ENCODE data around the gene MXRA7.
"Not testable (repeated sequence)": the region's sequence is repeated elsewhere in the genome, so short reads cannot be mapped to it uniquely, and the experiment has no call there.

Gene MXRA7

GRCh38 chr17:76710863-76711611, at the start of gene MXRA7:
Gene MXRA7, minus strand, starts transcription at chr17:76710965. Its CDS starts 19 bp downstream, at chr17:76710946.
- Histone ChIP-seq H3K4me3 (ENCODE audit: low read depth, low read length) (peak within 1 kb of the TSS; percentile 86), H2AFZ (ENCODE audit: low read length, unreplicated experiment) (peak within 1 kb of the TSS; percentile 11), H3K27ac (ENCODE audit: low read depth, low read length) (peak within 1 kb of the TSS; percentile 85), H3K4me1 (ENCODE audit: control insufficient read depth, insufficient read depth, low read length, unreplicated experiment) (peaks cover 36% of the 10 kb centered on the region), H3K27me3 (ENCODE audit: insufficient read depth, low read length) (no peaks in the 10 kb centered on the region), H3K79me2 (ENCODE audit: control insufficient read depth, insufficient read depth, low read length, unreplicated experiment) (peaks cover 68% of the 10 kb centered on the region), H3K36me3 (ENCODE audit: insufficient read depth, low read length) (no peaks in the 10 kb centered on the region; the same call in 1 of the 2 replicates)

- peaks cover 18% of the 10 kb centered on the region for H3K36me3 ChIP-seq (ENCODE audit: insufficient read depth, low read length)
Measured at GRCh38 chr17:76758570-76758969, 47.8 kb upstream of the MXRA7 start.

GRCh38 chr17:76757256-76757655, 46.5 kb upstream of the MXRA7 start:
- no peaks in the 10 kb centered on the region for H3K27me3 ChIP-seq (ENCODE audit: insufficient read depth, low read length)
- no peak overlapping the region for H2AFZ ChIP-seq (ENCODE audit: low read length, unreplicated experiment)
- H3K79me2 ChIP-seq (ENCODE audit: control insufficient read depth, insufficient read depth, low read length, unreplicated experiment): no peaks in the 10 kb centered on the region
- no peak overlapping the region for H3K27ac ChIP-seq (ENCODE audit: low read depth, low read length)
- peaks cover 18% of the 10 kb centered on the region for H3K36me3 ChIP-seq (ENCODE audit: insufficient read depth, low read length)
- no peaks in the 10 kb centered on the region for H3K4me1 ChIP-seq (ENCODE audit: control insufficient read depth, insufficient read depth, low read length, unreplicated experiment)
- no peak overlapping the region for H3K4me3 ChIP-seq (ENCODE audit: low read depth, low read length)

More at GRCh38 chr17:76758570-76758969, 47.8 kb upstream of the MXRA7 start:
- Histone ChIP-seq H3K4me3 (ENCODE audit: low read depth, low read length) (no peak overlapping the region), H3K27ac (ENCODE audit: low read depth, low read length) (no peak overlapping the region), H3K4me1 (ENCODE audit: control insufficient read depth, insufficient read depth, low read length, unreplicated experiment) (no peaks in the 10 kb centered on the region), H2AFZ (ENCODE audit: low read length, unreplicated experiment) (no peak overlapping the region), H3K27me3 (ENCODE audit: insufficient read depth, low read length) (no peaks in the 10 kb centered on the region), H3K79me2 (ENCODE audit: control insufficient read depth, insufficient read depth, low read length, unreplicated experiment) (no peaks in the 10 kb centered on the region)

GRCh38 chr17:76755285-76755684, 44.5 kb upstream of the MXRA7 start:
- H3K36me3 ChIP-seq (ENCODE audit: insufficient read depth, low read length): peaks cover 18% of the 10 kb centered on the region
- H3K4me1 ChIP-seq (ENCODE audit: control insufficient read depth, insufficient read depth, low read length, unreplicated experiment): no peaks in the 10 kb centered on the region
- H3K27me3 ChIP-seq (ENCODE audit: insufficient read depth, low read length): no peaks in the 10 kb centered on the region
- no peak overlapping the region for H2AFZ ChIP-seq (ENCODE audit: low read length, unreplicated experiment)
- H3K79me2 ChIP-seq (ENCODE audit: control insufficient read depth, insufficient read depth, low read length, unreplicated experiment): no peaks in the 10 kb centered on the region
- no peak overlapping the region for H3K4me3 ChIP-seq (ENCODE audit: low read depth, low read length)
- H3K27ac ChIP-seq (ENCODE audit: low read depth, low read length): no peak overlapping the region

GRCh38 chr17:76753061-76753961, 42.5 kb upstream of the MXRA7 start:
- H3K27me3 ChIP-seq (ENCODE audit: insufficient read depth, low read length): no peaks in the 10 kb centered on the region
- no peak overlapping the region for H2AFZ ChIP-seq (ENCODE audit: low read length, unreplicated experiment)
- H3K4me3 ChIP-seq (ENCODE audit: low read depth, low read length): no peak overlapping the region
- H3K4me1 ChIP-seq (ENCODE audit: control insufficient read depth, insufficient read depth, low read length, unreplicated experiment): no peaks in the 10 kb centered on the region
- H3K27ac ChIP-seq (ENCODE audit: low read depth, low read length): no peak overlapping the region
- H3K79me2 ChIP-seq (ENCODE audit: control insufficient read depth, insufficient read depth, low read length, unreplicated experiment): no peaks in the 10 kb centered on the region
- peaks cover 15% of the 10 kb centered on the region for H3K36me3 ChIP-seq (ENCODE audit: insufficient read depth, low read length)

GRCh38 chr17:76752006-76752405, 41.2 kb upstream of the MXRA7 start:
- H3K36me3 ChIP-seq (ENCODE audit: insufficient read depth, low read length): peaks cover 9% of the 10 kb centered on the region; the same call in 1 of the 2 replicates
- no peak overlapping the region for H3K27ac ChIP-seq (ENCODE audit: low read depth, low read length)
- no peak overlapping the region for H2AFZ ChIP-seq (ENCODE audit: low read length, unreplicated experiment)

DNA sequence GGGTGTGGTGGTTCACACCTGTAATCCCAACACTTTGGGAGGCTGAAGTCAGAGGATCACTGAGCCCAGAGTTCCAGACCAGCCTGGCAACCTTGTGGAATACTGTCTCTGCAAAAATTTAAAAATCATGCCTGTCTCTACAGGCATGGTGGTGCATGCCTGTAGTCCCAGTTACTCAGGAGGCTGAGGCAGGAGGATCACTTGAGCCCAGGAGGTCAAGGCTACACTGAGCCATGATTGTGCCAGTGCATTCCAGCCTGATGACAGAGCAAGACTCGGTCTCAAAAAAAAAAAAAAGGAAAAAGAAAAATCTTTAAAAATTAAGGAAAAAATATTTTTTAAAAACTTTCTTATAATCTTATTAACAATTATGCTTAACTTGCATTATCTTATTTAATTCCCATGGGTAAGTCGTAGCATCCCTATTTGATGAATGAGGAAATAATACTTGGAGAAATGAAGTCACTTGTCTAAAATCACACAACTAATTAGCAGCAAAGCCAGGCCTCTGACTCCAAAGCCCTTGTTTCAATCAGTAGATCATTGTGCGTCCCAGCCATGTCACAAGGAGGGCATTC, 40.7 kb upstream of the MXRA7 start:
- no peaks in the 10 kb centered on the region for H3K4me1 ChIP-seq (ENCODE audit: control insufficient read depth, insufficient read depth, low read length, unreplicated experiment)
- peaks cover 10% of the 10 kb centered on the region; the same call in 1 of the 2 replicates for H3K36me3 ChIP-seq (ENCODE audit: insufficient read depth, low read length)
- no peak overlapping the region for H2AFZ ChIP-seq (ENCODE audit: low read length, unreplicated experiment)

More at GRCh38 chr17:76752006-76752405, 41.2 kb upstream of the MXRA7 start:
- Histone ChIP-seq H3K27me3 (ENCODE audit: insufficient read depth, low read length) (no peaks in the 10 kb centered on the region), H3K4me1 (ENCODE audit: control insufficient read depth, insufficient read depth, low read length, unreplicated experiment) (no peaks in the 10 kb centered on the region), H3K79me2 (ENCODE audit: control insufficient read depth, insufficient read depth, low read length, unreplicated experiment) (no peaks in the 10 kb centered on the region), H3K4me3 (ENCODE audit: low read depth, low read length) (no peak overlapping the region)

DNA sequence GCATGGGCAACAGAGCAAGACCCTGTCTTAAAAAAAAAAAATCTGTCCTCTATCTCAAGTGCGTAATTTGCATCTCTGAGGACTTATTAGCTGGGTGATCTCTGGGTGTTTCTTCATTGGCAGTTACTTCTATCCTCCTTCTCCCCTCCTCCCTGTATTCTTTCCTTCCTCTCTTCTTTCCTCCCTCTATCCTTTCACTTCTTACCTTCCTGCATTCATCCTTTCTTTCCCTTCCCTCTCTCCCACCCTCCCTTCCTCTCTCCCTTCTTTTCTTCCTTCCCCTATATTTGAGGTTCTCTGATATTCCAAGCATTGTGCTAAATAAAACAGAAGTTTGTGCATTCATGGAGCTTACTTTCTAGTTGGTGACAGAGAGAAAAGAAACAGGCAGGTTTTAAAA, 37.9 kb upstream of the MXRA7 start:
- H3K27me3 ChIP-seq (ENCODE audit: insufficient read depth, low read length): no peaks in the 10 kb centered on the region
- H3K4me3 ChIP-seq (ENCODE audit: low read depth, low read length): no peak overlapping the region
- H3K4me1 ChIP-seq (ENCODE audit: control insufficient read depth, insufficient read depth, low read length, unreplicated experiment): peaks cover 3% of the 10 kb centered on the region
- H3K79me2 ChIP-seq (ENCODE audit: control insufficient read depth, insufficient read depth, low read length, unreplicated experiment): no peaks in the 10 kb centered on the region
- peaks cover 31% of the 10 kb centered on the region for H3K36me3 ChIP-seq (ENCODE audit: insufficient read depth, low read length)
- H2AFZ ChIP-seq (ENCODE audit: low read length, unreplicated experiment): no peak overlapping the region
- no peak overlapping the region for H3K27ac ChIP-seq (ENCODE audit: low read depth, low read length)

More for the DNA sequence above, 40.7 kb upstream of the MXRA7 start:
- Histone ChIP-seq H3K79me2 (ENCODE audit: control insufficient read depth, insufficient read depth, low read length, unreplicated experiment) (no peaks in the 10 kb centered on the region), H3K4me3 (ENCODE audit: low read depth, low read length) (no peak overlapping the region), H3K27me3 (ENCODE audit: insufficient read depth, low read length) (no peaks in the 10 kb centered on the region), H3K27ac (ENCODE audit: low read depth, low read length) (no peak overlapping the region)

GRCh38 chr17:76747716-76748363, 37.1 kb upstream of the MXRA7 start:
- Histone ChIP-seq H3K27ac (ENCODE audit: low read depth, low read length) (no peak overlapping the region), H3K4me1 (ENCODE audit: control insufficient read depth, insufficient read depth, low read length, unreplicated experiment) (peaks cover 3% of the 10 kb centered on the region), H3K4me3 (ENCODE audit: low read depth, low read length) (no peak overlapping the region), H3K27me3 (ENCODE audit: insufficient read depth, low read length) (no peaks in the 10 kb centered on the region), H3K36me3 (ENCODE audit: insufficient read depth, low read length) (peaks cover 31% of the 10 kb centered on the region), H2AFZ (ENCODE audit: low read length, unreplicated experiment) (no peak overlapping the region), H3K79me2 (ENCODE audit: control insufficient read depth, insufficient read depth, low read length, unreplicated experiment) (no peaks in the 10 kb centered on the region)

GRCh38 chr17:76745785-76746184, 35.0 kb upstream of the MXRA7 start:
- not testable (repeated sequence) for H3K79me2 ChIP-seq (ENCODE audit: control insufficient read depth, insufficient read depth, low read length, unreplicated experiment); H3K27me3 ChIP-seq (ENCODE audit: insufficient read depth, low read length); H2AFZ ChIP-seq (ENCODE audit: low read length, unreplicated experiment); H3K4me1 ChIP-seq (ENCODE audit: control insufficient read depth, insufficient read depth, low read length, unreplicated experiment); H3K27ac ChIP-seq (ENCODE audit: low read depth, low read length); H3K4me3 ChIP-seq (ENCODE audit: low read depth, low read length)
- peaks cover 37% of the 10 kb centered on the region for H3K36me3 ChIP-seq (ENCODE audit: insufficient read depth, low read length)
